Inferior parietal cortex (tissue), 1 donor: ENCODE measurements around the gene ADAR.
A peak's percentile ranks its signal among the peaks of the same experiment; 100 is the strongest.
"Not testable (repeated sequence)": the region's sequence is repeated elsewhere in the genome, so short reads cannot be mapped to it uniquely, and the experiment has no call there.

Experiments used
- DNase-seq: peaks from one replicate; pipeline ENCODE4 v3.0.0-alpha.2; 2016; ENCODE audit errors: extremely low spot score

Gene ADAR

DNA sequence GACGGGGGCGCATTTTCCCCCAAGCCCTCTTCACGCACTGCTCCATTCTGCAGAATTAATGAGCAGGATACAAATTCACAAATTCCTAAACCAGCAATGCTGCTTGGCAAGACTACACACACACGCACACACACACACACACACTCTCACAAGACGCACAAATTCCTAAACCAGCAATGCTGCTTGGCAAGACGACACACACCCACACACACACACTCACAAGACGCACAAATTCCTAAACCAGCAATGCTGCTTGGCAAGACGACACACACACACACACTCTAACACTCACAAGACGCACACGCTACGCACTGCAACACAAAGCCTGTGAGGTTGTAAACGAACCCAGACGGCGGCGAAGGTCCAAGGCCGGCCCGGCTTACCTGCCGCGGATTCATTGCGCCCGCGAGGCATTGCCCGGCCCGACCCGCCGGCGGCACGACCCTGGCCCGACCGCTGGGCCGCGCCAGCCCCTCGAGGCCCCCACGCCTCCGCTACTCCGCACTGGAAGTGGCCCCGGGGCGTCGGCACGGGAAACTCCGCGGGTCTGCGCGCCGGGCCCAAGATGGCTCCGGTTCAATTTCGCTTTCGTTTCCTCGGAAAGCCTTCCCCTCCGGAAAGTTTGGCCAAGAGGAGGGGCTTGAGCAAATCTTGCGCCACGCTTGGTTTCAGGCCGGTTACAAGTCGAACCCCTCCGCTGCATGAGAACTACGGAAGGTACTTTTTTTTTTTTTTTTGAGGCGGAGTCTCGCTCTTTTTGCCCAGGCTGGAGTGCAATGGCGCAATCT lies at the start of gene ADAR:
ADAR (minus strand) TSS at position 578 of the 788 bp plus-strand sequence; CDS start at position 398, 180 bp downstream.
- peak; percentile 74 for DNase-seq

GRCh38 chr1:154657556-154657955 lies 49.6 kb upstream of the ADAR start:
- DNase-seq, result no peak

DNA sequence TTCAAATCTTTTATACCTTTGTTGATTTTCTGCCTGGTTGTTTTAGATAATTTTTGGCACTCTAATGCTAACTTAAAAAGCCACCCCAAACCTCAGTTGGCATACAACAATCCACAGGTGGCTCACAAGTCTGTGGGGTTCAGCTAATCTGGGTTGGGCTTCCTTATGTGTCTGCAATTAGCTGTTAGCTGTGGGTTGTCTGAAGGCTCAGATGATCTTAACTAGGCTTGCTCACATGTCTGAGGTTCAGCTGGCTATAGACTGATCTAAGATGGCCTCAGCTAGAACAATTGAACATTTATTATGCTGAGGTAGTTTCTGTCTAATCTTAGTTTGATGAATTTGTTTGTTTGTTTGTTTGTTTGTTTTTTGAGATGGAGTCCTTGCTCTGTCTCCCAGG lies 44.9 kb upstream of the ADAR start:
- no peak for DNase-seq

DNA sequence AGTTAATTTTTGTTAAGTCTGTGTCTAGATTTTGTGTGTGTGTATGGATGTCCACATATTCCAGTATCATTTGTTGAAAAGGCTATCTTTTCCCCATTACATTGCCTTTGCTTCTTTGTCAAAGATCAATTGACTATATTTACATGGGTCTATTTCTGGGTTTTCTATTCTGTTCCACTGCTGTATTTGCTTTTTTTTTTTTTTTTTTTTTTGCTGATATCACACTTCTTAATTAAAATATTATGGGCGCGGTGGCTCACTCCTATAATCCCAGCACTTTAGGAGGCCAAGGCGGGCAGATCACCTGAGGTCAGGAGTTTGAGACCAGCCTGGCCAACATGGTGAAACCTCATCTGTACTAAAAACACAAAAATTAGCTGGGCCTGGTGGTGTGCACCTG lies 36.7 kb upstream of the ADAR start:
- not testable (repeated sequence) for DNase-seq

DNA sequence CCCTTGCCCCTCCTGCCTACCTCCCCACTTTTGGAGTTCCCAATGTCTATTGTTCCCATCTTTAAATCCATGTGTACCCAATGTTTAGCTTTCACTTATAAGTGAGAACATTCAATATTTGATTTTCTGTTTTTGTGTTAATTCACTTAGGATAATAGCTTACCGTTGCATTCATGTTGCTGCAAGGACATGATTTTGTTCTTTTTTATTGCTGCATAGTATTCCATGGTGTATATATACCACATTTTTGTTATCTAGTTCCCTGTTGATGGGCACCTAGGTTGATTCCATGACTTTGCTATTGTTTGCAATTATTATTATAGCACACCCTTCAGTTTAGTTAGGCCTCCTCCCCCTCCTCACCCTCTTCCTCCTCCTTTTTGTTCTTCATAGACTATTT lies 33.5 kb upstream of the ADAR start:
- DNase-seq, result no peak

- no peak for DNase-seq
These were observed 31.9 kb upstream of the ADAR start for GRCh38 chr1:154639876-154640275.

DNA sequence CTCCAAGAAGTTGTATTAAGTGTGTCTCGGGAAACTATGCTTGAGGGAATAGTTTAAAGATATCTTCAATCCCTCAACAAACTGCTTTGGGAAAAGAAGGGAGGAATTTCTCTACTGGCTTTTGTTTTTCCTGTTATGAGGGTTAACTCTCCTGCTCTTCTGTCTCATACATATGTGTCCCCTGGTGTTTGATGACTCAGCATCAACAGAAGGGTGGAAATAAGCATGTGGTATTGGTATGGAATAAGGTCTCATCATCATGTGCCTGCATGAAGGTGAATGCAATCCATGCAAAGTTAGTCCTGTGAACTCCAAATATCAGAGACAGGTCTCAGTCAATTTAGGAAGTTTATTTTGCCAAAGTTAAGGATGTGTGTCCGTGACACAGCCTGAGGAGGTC lies 27.2 kb upstream of the ADAR start:
- DNase-seq, result no peak

DNA sequence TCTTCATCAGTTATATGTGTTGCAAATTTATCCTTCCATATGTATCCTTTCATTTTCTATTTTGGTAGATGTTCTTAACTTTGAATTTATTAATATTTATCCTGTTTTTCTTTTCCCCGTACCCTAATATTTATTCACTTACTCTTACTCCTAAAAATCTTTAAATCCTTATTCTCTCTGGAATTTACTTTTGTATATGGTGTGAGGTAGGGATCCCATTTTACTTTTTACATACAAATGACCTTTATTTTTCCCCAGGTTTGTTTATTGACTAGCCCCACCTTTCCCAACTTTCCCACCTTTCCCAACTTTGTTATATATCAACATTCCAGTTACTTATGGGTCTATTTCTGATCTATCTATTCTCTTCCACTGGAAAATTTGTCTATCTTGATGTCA lies 21.7 kb upstream of the ADAR start:
- DNase-seq, result no peak

GRCh38 chr1:154629061-154629674 lies 21.2 kb upstream of the ADAR start:
- peak; percentile 7 for DNase-seq

DNA sequence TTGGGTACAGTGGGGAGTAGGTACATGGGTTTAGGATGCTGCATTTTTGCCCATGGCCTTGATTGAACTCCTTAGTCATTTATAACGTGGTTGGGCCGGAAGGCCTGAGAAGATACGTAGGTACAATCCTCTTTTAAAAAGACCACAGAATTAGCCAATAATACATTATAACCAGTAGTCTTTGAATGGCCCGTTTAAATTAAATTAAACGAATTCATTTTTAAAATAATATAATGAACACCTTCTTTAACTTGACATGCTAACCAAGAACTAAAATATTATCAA lies 20.1 kb upstream of the ADAR start:
- no peak for DNase-seq

GRCh38 chr1:154627257-154628120 lies 19.5 kb upstream of the ADAR start:
- DNase-seq, result peak; percentile 95

DNA sequence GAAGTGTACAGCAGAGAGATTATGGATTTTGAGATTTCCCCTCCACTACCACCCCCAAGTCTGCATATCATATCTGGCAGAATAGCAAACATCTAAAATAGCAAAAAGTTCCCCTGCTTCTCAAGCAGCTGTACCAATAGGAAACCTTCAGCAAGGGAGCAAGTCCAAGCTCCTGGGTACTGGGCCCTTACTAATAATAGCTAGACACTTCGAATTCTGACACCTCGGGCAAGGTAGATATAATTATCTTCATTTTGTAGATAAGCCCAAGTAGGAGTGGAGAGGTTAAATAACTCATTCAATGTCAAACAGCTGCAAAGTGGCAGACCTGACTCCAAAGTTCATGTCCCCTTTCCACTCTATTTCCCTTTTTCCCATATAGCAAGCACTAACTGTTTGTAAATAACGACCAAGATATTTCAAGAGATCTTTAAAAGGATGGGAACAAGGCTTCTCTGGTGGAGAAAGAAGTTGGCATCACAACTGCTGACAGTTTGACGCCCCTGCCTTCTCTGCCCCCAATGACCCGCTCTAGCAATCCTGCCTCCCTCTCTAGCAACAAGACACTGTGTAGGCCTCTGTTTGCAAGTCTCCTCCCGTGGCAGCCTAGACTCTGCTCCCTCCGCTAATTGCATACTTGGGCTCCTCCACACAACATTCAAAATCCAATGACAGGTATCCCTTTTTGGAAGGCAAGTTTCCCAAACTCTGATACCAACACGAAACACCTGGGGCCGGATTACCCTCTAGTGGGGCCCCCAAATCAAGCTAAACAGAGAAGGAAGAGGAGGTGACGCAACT lies 18.7 kb upstream of the ADAR start:
- DNase-seq, result no peak

DNA sequence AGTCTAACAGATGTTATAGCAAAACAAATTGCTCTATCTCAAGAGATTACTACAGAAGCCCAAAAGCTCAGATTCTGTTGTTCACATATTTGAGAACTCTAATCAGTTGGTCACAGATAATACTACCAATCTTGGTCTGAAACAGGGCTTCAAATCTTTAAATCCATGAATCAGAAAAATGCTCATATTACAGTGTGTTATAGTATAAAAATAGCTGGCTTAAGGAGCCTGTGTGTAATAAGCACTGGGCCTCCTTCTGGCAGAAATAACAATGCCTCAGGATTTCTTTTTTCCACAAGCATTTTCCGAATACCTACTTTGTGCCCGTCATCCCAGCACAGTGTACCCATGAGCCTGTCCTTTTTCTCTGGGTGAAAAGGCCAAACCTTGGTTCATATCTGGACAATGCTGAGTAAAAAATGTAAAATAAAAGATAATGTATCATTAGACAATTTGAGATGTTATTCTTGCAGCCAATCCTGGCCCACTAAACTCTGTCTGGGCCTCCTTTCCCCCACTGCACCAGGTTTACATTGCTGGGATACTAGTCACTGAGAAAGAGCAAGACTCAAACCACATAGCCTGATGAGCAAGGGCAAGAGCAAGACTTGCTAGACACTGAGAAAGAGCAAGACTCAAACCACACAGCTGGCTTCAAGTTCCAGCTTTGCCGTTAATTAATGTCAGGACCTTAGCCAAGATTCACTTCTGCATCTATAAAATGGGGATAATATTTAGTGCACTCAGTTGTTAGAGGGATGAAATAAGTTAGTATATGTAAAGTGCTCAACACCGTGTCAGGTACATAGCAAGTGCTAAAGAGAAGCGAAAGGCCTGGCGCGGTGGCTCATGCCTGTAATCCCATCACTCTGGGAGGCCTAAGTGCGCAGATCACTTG lies 17.0 kb upstream of the ADAR start:
- no peak for DNase-seq

GRCh38 chr1:154623358-154623757 lies 15.4 kb upstream of the ADAR start:
- no peak for DNase-seq

GRCh38 chr1:154622503-154623039 lies 14.6 kb upstream of the ADAR start:
- no peak for DNase-seq

- no peak for DNase-seq
These were observed 13.9 kb upstream of the ADAR start for GRCh38 chr1:154621875-154622274.

DNA sequence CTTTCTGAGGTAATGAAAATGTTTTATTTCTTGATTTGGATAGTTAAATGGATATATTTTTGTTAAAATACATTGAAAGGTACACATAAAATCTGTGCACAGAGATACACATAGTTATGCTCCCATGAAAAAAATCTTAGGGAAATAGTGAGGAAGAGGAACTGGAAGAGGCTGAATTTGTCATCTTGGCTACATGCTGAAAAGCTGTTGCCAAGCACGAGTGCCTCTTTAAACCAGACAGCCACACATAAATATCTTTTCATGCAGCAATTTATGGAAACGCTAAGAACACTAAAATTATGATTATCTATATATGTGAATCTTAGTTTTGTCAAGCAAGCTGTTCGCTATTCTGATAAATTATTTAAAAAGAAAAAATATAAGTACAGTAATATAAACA lies 12.8 kb upstream of the ADAR start:
- no peak for DNase-seq

- DNase-seq, result no peak
These were observed 11.4 kb upstream of the ADAR start for GRCh38 chr1:154619181-154619948.

GRCh38 chr1:154616659-154617345 lies 8.8 kb upstream of the ADAR start:
- DNase-seq, result no peak
